HL-60 (cell line): ENCODE measurements around the gene SH3GL3.

ENCODE experiments used
- DNase-seq, 2 experiments: peaks; one replicate each; pipeline ENCODE4 v3.0.0-alpha.2; 2010 to 2020; ENCODE audit warnings: low read depth in 1 of 2, low spot score in 1 of 2
- H3K27ac ChIP-seq: fragments of 250-450 bp; sonication (Bioruptor Pico); replicated peaks from 2 replicates; pipeline ENCODE4 v1.5.1; 2020; ENCODE audit warnings: mild to moderate bottlenecking, moderate library complexity
- H3K27me3 ChIP-seq: fragments of 250-450 bp; sonication (Bioruptor Pico); 2 replicates; pipeline ENCODE4 v1.5.1; 2021; ENCODE audit warnings: mild to moderate bottlenecking, moderate library complexity; ENCODE audit not compliant: insufficient read depth, poor library complexity, severe bottlenecking
- H3K4me3 ChIP-seq: replicated peaks from 2 replicates; pipeline ENCODE4 v1.5.1; 2011; ENCODE audit warnings: mild to moderate bottlenecking, control low read depth, low read length; ENCODE audit not compliant: insufficient read depth
- GABPA ChIP-seq: IDR thresholded peaks from 2 replicates; pipeline ENCODE4 v1.6.1; 2012; ENCODE audit warnings: low read depth
- POLR2AphosphoS5 ChIP-seq: IDR thresholded peaks from 2 replicates; pipeline ENCODE4 v1.6.1; 2012; ENCODE audit warnings: low read depth
- SPI1 ChIP-seq: IDR thresholded peaks from 2 replicates; pipeline ENCODE4 v1.6.1; 2012; ENCODE audit warnings: low read depth, mild to moderate bottlenecking, borderline replicate concordance
- TF ChIP-seq, protein P1 (sequence below): IDR thresholded peaks from 2 replicates; pipeline ENCODE4 v1.6.1; 2012; ENCODE audit warnings: low read depth; ENCODE audit not compliant: insufficient replicate concordance
- TF ChIP-seq, protein P2 (sequence below): IDR thresholded peaks from one replicate; pipeline ENCODE4 v1.5.1; 2011; ENCODE audit warnings: low read length, control low read depth, inconsistent platforms; ENCODE audit not compliant: insufficient read depth

The SH3GL3 gene

DNA sequence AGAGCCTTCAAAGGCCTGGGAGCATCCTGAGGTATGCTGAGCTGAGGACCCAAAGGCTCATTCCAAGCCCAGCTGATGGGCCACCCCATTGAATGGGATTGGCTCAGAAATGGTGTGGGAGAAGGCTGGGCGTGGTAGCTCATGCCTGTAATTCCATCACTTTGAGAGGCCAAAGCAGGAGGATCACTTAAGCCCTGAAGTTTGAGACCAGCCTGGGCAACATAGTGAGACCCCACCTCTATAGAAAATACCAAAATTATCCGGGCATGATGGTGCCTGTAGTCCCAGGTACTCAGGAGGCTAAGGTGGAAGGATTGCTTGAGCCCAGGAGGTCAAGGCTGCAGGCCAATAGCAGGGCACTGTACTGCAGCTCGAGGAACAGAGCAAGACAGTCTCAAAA is 163.0 kb downstream of the SH3GL3 start:
- no peak for DNase-seq
- Histone ChIP-seq H3K4me3 (no peak overlapping the region), H3K27ac (no peak overlapping the region), H3K27me3 (no peaks in the 10 kb centered on the region)
- TF ChIP-seq, protein P1, sequence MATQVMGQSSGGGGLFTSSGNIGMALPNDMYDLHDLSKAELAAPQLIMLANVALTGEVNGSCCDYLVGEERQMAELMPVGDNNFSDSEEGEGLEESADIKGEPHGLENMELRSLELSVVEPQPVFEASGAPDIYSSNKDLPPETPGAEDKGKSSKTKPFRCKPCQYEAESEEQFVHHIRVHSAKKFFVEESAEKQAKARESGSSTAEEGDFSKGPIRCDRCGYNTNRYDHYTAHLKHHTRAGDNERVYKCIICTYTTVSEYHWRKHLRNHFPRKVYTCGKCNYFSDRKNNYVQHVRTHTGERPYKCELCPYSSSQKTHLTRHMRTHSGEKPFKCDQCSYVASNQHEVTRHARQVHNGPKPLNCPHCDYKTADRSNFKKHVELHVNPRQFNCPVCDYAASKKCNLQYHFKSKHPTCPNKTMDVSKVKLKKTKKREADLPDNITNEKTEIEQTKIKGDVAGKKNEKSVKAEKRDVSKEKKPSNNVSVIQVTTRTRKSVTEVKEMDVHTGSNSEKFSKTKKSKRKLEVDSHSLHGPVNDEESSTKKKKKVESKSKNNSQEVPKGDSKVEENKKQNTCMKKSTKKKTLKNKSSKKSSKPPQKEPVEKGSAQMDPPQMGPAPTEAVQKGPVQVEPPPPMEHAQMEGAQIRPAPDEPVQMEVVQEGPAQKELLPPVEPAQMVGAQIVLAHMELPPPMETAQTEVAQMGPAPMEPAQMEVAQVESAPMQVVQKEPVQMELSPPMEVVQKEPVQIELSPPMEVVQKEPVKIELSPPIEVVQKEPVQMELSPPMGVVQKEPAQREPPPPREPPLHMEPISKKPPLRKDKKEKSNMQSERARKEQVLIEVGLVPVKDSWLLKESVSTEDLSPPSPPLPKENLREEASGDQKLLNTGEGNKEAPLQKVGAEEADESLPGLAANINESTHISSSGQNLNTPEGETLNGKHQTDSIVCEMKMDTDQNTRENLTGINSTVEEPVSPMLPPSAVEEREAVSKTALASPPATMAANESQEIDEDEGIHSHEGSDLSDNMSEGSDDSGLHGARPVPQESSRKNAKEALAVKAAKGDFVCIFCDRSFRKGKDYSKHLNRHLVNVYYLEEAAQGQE, result no peak
- TF ChIP-seq SPI1, result no peak
- no peak for TF ChIP-seq POLR2AphosphoS5
- TF ChIP-seq, protein P2, sequence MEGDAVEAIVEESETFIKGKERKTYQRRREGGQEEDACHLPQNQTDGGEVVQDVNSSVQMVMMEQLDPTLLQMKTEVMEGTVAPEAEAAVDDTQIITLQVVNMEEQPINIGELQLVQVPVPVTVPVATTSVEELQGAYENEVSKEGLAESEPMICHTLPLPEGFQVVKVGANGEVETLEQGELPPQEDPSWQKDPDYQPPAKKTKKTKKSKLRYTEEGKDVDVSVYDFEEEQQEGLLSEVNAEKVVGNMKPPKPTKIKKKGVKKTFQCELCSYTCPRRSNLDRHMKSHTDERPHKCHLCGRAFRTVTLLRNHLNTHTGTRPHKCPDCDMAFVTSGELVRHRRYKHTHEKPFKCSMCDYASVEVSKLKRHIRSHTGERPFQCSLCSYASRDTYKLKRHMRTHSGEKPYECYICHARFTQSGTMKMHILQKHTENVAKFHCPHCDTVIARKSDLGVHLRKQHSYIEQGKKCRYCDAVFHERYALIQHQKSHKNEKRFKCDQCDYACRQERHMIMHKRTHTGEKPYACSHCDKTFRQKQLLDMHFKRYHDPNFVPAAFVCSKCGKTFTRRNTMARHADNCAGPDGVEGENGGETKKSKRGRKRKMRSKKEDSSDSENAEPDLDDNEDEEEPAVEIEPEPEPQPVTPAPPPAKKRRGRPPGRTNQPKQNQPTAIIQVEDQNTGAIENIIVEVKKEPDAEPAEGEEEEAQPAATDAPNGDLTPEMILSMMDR, result no peak
- TF ChIP-seq GABPA, result no peak

DNA sequence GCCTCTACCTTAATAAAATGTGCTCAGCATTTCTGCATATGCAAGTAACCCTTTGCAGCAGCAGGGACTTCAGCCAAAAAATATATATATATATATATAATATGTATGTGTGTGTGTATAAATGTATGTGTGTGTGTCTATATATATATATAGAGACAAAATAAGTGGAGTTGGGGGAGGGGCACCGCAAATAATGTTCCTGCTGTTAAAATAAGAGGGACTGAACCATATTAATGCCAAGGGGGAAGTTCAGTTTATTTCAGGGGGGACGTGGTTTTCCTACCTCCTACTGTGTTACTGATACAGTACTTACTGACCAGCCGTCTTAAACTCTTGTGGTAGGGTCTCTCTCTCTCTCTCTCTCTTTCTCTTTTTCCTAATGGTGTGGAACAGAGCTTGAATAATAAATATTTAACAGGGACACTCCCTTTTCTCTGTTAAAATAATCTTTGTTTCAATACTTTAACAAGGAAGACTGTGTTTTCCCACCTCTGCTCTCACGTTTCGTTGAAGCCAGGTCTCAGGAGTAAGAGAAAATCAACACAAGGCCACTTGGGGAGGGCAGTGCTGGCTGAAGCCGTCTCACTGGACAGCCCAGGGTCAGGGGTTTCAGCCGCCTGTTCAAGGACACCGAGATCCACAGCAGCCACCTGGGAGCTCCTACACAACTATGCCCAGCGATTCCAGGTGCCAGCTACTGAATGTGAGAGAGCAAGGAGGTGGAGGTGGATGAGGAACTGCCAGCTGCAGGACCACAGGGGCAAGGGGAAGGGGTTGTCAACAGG is 164.0 kb downstream of the SH3GL3 start:
- TF ChIP-seq GABPA (no peak), POLR2AphosphoS5 (no peak), SPI1 (no peak)
- TF ChIP-seq, protein P2, result no peak
- TF ChIP-seq, protein P1, result no peak
- no peak for DNase-seq

DNA sequence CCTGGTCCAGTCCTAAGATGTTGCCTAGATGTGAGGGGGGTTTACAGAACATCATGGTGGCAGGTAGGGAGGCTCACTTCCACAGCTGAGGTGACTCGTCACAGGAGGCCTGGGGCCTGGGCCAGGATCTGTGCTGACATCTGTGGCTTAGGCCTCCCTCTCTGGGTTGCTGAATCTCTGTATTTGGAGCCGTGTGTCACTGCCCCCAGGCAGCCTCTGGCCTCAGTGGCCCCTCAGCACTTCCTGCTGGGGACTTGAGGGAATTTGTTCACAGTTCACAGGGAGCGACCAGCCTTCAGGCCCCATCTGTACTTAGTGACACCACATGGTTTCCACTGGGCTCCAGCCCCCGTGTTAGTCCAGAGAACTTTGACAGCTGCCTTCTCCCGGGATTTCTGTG is 165.1 kb downstream of the SH3GL3 start:
- no peak for DNase-seq
- Histone ChIP-seq H3K27me3 (no peaks in the 10 kb centered on the region), H3K27ac (no peak overlapping the region), H3K4me3 (no peak overlapping the region)
- TF ChIP-seq, protein P2, result no peak
- TF ChIP-seq, protein P1, result no peak
- TF ChIP-seq SPI1, result no peak
- TF ChIP-seq POLR2AphosphoS5, result no peak
- TF ChIP-seq GABPA, result no peak

More for the DNA sequence above, 164.0 kb downstream of the SH3GL3 start:
- Histone ChIP-seq H3K27me3 (no peaks in the 10 kb centered on the region), H3K27ac (no peak overlapping the region), H3K4me3 (no peak overlapping the region)
